GM23248 (cell line): ENCODE measurements around the gene MBTPS1.

Source experiments
- EZH2 ChIP-seq: fragments of 200-600 bp; sonication (generic); IDR thresholded peaks from 2 replicates; pipeline ENCODE4 v1.6.1; 2018; ENCODE audit warnings: antibody characterized with exemption, mild to moderate bottlenecking; ENCODE audit not compliant: insufficient read depth, poor library complexity, severe bottlenecking
- EZH2phosphoT487 ChIP-seq: fragments of 200-600 bp; sonication (generic); IDR thresholded peaks from 2 replicates; pipeline ENCODE4 v1.6.1; 2018; ENCODE audit warnings: antibody characterized with exemption, moderate library complexity, mild to moderate bottlenecking, low read depth; ENCODE audit not compliant: insufficient read depth

GRCh38 chr16:84020353-84020752, 96.4 kb downstream of the MBTPS1 start:
- TF ChIP-seq EZH2phosphoT487 (no peak), EZH2 (no peak)
